PFSK-1 (cell line): ENCODE measurements around the gene CHMP5.

Experiments used
- FOXP2 ChIP-seq: optimal IDR thresholded peaks from 2 replicates; pipeline ENCODE3; 2011; ENCODE audit warnings: borderline replicate concordance, control low read depth, inconsistent platforms; ENCODE audit not compliant: insufficient read depth; ENCODE audit errors: extremely low read length, extremely low read depth
- POLR2AphosphoS5 ChIP-seq: IDR thresholded peaks from 2 replicates; pipeline ENCODE4 v1.6.1; 2012; ENCODE audit warnings: low read depth, mild to moderate bottlenecking, control low read depth, low read length, moderate library complexity
- SIN3A ChIP-seq: IDR thresholded peaks from 2 replicates; pipeline ENCODE4 v1.6.1; 2012; ENCODE audit warnings: mild to moderate bottlenecking, low read length, moderate library complexity, borderline replicate concordance; ENCODE audit not compliant: insufficient read depth
- TAF1 ChIP-seq: IDR thresholded peaks from 2 replicates; pipeline ENCODE4 v1.6.1; 2012; ENCODE audit warnings: low read length, control low read depth, borderline replicate concordance; ENCODE audit not compliant: insufficient read depth
- TF ChIP-seq, protein P1 (sequence below), 2 experiments: IDR thresholded peaks; 2 replicates each; pipeline versions ENCODE4 v1.6.1 to v1.8.0; 2011 to 2012; ENCODE audit warnings: low read depth in 2 of 2, low read length in 2 of 2, control low read depth in 1 of 2, inconsistent platforms in 1 of 2, mild to moderate bottlenecking in 1 of 2, moderate library complexity in 1 of 2; ENCODE audit not compliant: insufficient read depth in 1 of 2

The CHMP5 gene

GRCh38 chr9:33241298-33241697 lies 23.6 kb upstream of the CHMP5 start:
- TF ChIP-seq SIN3A, result no peak

DNA sequence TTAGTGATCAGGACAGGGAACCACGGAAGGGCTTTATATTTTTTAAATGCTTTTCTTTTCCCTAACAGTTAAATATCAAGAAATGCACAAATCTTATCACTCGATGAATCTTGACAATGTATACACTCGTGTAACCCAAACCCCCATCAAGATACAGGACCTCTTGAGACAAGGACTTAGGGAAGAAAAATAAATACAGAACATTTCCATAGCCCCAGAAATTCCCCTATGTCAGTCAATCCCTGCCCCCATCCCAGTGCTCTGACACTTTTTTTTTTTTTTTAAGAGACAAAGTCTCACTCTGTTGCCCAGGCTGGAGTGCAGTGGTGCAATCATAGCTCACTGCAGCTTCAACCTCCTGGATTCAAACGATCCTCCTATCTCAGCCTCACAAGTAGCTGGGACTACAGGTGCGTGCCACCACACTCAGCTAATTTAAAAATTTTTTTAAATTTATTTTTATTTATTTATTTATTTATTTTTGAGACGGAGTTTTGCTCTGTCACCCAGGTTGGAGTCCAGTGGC lies 22.2 kb upstream of the CHMP5 start:
- TF ChIP-seq TAF1 (no peak), POLR2AphosphoS5 (no peak), SIN3A (no peak), FOXP2 (no peak)
- TF ChIP-seq, protein P1, sequence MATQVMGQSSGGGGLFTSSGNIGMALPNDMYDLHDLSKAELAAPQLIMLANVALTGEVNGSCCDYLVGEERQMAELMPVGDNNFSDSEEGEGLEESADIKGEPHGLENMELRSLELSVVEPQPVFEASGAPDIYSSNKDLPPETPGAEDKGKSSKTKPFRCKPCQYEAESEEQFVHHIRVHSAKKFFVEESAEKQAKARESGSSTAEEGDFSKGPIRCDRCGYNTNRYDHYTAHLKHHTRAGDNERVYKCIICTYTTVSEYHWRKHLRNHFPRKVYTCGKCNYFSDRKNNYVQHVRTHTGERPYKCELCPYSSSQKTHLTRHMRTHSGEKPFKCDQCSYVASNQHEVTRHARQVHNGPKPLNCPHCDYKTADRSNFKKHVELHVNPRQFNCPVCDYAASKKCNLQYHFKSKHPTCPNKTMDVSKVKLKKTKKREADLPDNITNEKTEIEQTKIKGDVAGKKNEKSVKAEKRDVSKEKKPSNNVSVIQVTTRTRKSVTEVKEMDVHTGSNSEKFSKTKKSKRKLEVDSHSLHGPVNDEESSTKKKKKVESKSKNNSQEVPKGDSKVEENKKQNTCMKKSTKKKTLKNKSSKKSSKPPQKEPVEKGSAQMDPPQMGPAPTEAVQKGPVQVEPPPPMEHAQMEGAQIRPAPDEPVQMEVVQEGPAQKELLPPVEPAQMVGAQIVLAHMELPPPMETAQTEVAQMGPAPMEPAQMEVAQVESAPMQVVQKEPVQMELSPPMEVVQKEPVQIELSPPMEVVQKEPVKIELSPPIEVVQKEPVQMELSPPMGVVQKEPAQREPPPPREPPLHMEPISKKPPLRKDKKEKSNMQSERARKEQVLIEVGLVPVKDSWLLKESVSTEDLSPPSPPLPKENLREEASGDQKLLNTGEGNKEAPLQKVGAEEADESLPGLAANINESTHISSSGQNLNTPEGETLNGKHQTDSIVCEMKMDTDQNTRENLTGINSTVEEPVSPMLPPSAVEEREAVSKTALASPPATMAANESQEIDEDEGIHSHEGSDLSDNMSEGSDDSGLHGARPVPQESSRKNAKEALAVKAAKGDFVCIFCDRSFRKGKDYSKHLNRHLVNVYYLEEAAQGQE (IDR thresholded peaks at IDR 0.05; ENCODE audit: insufficient read depth in 1 of 2, low read depth in 2 of 2, low read length in 2 of 2), result no peak

- TF ChIP-seq TAF1 (no peak), POLR2AphosphoS5 (no peak), SIN3A (no peak), FOXP2 (no peak)
- TF ChIP-seq, protein P1 (IDR thresholded peaks at IDR 0.05; ENCODE audit: insufficient read depth in 1 of 2, low read depth in 2 of 2, low read length in 2 of 2), result no peak
Measured at GRCh38 chr9:33244137-33244784, 20.6 kb upstream of the CHMP5 start.

- TF ChIP-seq SIN3A (no peak), FOXP2 (no peak), TAF1 (no peak), POLR2AphosphoS5 (no peak)
- TF ChIP-seq, protein P1 (IDR thresholded peaks at IDR 0.05; ENCODE audit: insufficient read depth in 1 of 2, low read depth in 2 of 2, low read length in 2 of 2), result no peak
Measured at GRCh38 chr9:33245341-33245740, 19.5 kb upstream of the CHMP5 start.

DNA sequence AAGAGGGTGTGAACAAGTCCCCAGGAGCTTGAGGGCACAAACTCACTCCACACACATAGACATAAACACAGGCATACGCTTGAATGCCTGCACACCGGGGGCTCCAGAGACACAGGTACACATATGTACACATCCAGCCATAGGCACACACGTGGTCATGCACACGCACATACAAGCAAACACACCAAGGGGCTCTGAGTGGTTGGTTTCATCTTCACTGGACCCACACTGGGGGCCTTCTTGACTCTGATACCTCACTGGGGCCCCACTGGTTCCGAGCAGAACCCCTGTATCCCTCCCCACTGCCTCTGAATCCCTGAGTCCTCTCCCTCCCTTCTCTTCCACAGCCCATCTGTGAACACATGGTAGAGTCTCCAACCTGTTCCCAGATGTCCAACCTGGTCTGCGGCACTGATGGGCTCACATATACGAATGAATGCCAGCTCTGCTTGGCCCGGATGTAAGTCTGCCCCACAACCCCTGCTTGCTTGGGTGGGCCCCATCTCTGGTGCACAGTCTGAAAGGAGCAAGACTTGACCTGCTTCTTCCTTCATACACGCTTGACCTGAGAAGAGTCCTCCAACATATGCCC lies 18.5 kb upstream of the CHMP5 start:
- no peak for TF ChIP-seq POLR2AphosphoS5
- TF ChIP-seq, protein P1 (IDR thresholded peaks at IDR 0.05; ENCODE audit: insufficient read depth in 1 of 2, low read depth in 2 of 2, low read length in 2 of 2), result no peak
- no peak for TF ChIP-seq FOXP2
- no peak for TF ChIP-seq TAF1
- TF ChIP-seq SIN3A, result no peak
